Fibroblast of villous mesenchyme (primary cell): ENCODE data around the gene MID1. TPM values are rescaled to one million over a fixed set of nuclear protein-coding genes. Genes with fewer than 3 reads are reported as not detected.

Experiments used
- DNase-seq: peaks from one replicate; pipeline ENCODE4 v3.0.0-alpha.2; 2010; ENCODE audit warnings: low read depth
- H3K4me3 ChIP-seq: 2 replicates; pipeline ENCODE4 v1.5.1; 2011; ENCODE audit warnings: low read depth, mild to moderate bottlenecking, low read length
- total RNA-seq: library from RNA; depleted of rRNA; stranded (reverse); fragments of >200 nt; gene quantifications from 2 replicates; pipeline ENCODE4 v1.2.3, GENCODE V29; 2012
- TF ChIP-seq, protein P1 (sequence below): IDR thresholded peaks from 2 replicates; pipeline ENCODE4 v1.5.1; 2012; ENCODE audit warnings: low read depth, mild to moderate bottlenecking, low read length; ENCODE audit not compliant: insufficient read depth

The MID1 gene
- total RNA-seq, 1 donor = 16.4 TPM

DNA sequence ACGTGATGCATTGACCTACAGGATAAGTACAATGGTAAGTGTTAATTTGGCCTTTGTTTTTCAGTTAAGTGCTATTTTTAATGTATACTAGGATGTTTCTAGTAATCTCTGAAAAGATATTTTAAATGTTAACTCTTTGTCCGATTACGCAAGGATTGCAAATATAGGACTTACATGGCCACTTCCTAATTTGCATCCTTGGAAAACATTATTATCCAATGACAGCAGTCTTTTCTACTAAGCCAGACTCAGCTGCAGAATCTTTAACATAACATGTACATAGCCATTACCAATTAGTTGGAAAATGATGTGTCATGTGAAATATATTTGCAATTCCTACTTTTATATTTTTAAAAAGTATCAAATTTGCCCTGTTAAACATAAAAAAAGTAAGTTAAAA, 124.7 kb downstream of the MID1 start:
- no peak overlapping the region for H3K4me3 ChIP-seq
- TF ChIP-seq, protein P1, sequence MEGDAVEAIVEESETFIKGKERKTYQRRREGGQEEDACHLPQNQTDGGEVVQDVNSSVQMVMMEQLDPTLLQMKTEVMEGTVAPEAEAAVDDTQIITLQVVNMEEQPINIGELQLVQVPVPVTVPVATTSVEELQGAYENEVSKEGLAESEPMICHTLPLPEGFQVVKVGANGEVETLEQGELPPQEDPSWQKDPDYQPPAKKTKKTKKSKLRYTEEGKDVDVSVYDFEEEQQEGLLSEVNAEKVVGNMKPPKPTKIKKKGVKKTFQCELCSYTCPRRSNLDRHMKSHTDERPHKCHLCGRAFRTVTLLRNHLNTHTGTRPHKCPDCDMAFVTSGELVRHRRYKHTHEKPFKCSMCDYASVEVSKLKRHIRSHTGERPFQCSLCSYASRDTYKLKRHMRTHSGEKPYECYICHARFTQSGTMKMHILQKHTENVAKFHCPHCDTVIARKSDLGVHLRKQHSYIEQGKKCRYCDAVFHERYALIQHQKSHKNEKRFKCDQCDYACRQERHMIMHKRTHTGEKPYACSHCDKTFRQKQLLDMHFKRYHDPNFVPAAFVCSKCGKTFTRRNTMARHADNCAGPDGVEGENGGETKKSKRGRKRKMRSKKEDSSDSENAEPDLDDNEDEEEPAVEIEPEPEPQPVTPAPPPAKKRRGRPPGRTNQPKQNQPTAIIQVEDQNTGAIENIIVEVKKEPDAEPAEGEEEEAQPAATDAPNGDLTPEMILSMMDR = no peak
- DNase-seq = no peak

GRCh38 chrX:10492250-10492649, 128.1 kb downstream of the MID1 start:
- TF ChIP-seq, protein P1 = no peak
- H3K4me3 ChIP-seq = no peak overlapping the region
- DNase-seq = no peak

DNA sequence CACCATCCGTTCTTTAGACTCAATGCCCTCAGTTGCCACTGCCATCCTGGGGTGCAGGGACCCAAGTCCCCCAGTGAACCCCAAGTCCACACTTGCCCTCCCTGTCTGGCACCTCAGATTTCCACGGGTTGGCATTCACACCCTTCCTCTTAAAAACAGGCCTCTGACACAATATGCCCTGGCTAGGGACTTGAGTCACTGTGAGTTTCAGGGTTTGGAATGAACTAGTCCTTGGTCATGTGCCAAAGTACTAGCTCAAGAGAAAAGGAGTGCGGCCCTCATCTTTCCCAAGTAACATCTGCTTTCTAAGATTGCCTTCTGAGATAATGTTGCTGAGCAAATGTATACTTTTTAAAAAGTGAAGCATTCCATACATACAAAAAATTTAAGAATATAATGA, 134.0 kb downstream of the MID1 start:
- TF ChIP-seq, protein P1 = no peak
- DNase-seq = peak; percentile 67
- no peak overlapping the region for H3K4me3 ChIP-seq

DNA sequence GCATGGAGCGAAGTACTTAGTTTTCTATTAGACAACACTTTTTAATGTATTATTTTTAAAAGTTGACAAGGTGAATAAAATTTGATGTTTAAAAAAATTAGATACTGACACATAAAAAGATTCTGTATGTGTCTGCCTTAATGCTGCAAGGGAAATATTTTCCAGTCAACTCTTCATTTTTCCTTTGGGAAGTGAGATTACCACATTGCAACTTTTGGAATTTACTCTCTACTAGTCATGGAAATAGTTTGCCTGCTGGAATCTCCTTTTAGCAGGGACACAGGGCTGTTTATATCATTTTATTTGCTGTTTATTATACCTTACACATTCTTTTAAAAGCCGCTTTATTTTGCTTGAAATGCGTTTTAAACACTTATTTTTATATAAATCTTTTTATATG, 135.1 kb downstream of the MID1 start:
- no peak overlapping the region for H3K4me3 ChIP-seq
- TF ChIP-seq, protein P1 = no peak
- no peak for DNase-seq

- DNase-seq = no peak
- no peak overlapping the region for H3K4me3 ChIP-seq
Measured at GRCh38 chrX:10484683-10485247, 135.6 kb downstream of the MID1 start.

GRCh38 chrX:10483191-10483831, 137.1 kb downstream of the MID1 start:
- DNase-seq = no peak

More at GRCh38 chrX:10484683-10485247, 135.6 kb downstream of the MID1 start:
- TF ChIP-seq, protein P1 = no peak

More at GRCh38 chrX:10483191-10483831, 137.1 kb downstream of the MID1 start:
- H3K4me3 ChIP-seq = no peak overlapping the region
- TF ChIP-seq, protein P1 = no peak
